NB4 (cell line): ENCODE results near the gene ZNF18.

Source experiments
- CTCF ChIP-seq: IDR thresholded peaks from one replicate; pipeline ENCODE4 v1.5.1; 2012; ENCODE audit warnings: low read depth, low read length
- MAX ChIP-seq: IDR thresholded peaks from 2 replicates; pipeline ENCODE4 v1.6.1; 2011; ENCODE audit warnings: low read depth, low read length
- POLR2A ChIP-seq: IDR thresholded peaks from 2 replicates; pipeline ENCODE4 v1.6.1; 2011; ENCODE audit warnings: mild to moderate bottlenecking; ENCODE audit not compliant: insufficient read length; ENCODE audit errors: extremely low read depth

GRCh38 chr17:11979795-11980194 is 17.5 kb downstream of the ZNF18 start:
- no peak for TF ChIP-seq MAX
- no peak for TF ChIP-seq CTCF
- no peak for TF ChIP-seq POLR2A
